ENCODE data around the gene RNU5B-1. TPM values are rescaled to one million over a fixed set of nuclear protein-coding genes. Genes with fewer than 3 reads are reported as not detected.

Gene RNU5B-1
- total RNA-seq, 1 donor from 2014 or later = 47.6 TPM

- H3K4me1 ChIP-seq = peaks cover 6% of the 10 kb centered on the region
- intact Hi-C loops (cut with DNase I) = no loop called here
- no peak overlapping the region for H3K27ac ChIP-seq
- H3K27me3 ChIP-seq (ENCODE audit: low read depth) = no peaks in the 10 kb centered on the region
- no peak for TF ChIP-seq CTCF (IDR thresholded peaks at IDR 0.05)
- H3K4me3 ChIP-seq = no peak overlapping the region
- no peaks in the 10 kb centered on the region for H3K36me3 ChIP-seq
- H3K9me3 ChIP-seq = no peaks in the 10 kb centered on the region
- no peak for ATAC-seq
- DNase-seq = peak; percentile 9
These were observed 5.5 kb downstream of the RNU5B-1 start for GRCh38 chr15:65309882-65310418.

- TF ChIP-seq CTCF (IDR thresholded peaks at IDR 0.05) = no peak
- Histone ChIP-seq H3K4me3 (no peak overlapping the region), H3K27me3 (ENCODE audit: low read depth) (no peaks in the 10 kb centered on the region), H3K4me1 (no peaks in the 10 kb centered on the region), H3K27ac (no peak overlapping the region), H3K36me3 (no peaks in the 10 kb centered on the region), H3K9me3 (no peaks in the 10 kb centered on the region)
- intact Hi-C loops (cut with DNase I) = no loop called here
- ATAC-seq (no peak), DNase-seq (peak; percentile 36)
These were observed 6.1 kb downstream of the RNU5B-1 start for GRCh38 chr15:65310431-65311137.

- DNase-seq (peak; percentile 14), ATAC-seq (no peak)
- no peak for TF ChIP-seq CTCF (IDR thresholded peaks at IDR 0.05)
- H3K27me3 ChIP-seq (ENCODE audit: low read depth) = no peaks in the 10 kb centered on the region
- no peaks in the 10 kb centered on the region for H3K4me1 ChIP-seq
- H3K9me3 ChIP-seq = no peaks in the 10 kb centered on the region
- H3K36me3 ChIP-seq = no peaks in the 10 kb centered on the region
- no peak overlapping the region for H3K4me3 ChIP-seq
- intact Hi-C loops (cut with DNase I) = no loop called here
- no peak overlapping the region for H3K27ac ChIP-seq
These were observed 7.3 kb downstream of the RNU5B-1 start for GRCh38 chr15:65311760-65312159.

- intact Hi-C loops (cut with DNase I) = no loop called here
- TF ChIP-seq CTCF (IDR thresholded peaks at IDR 0.05) = no peak
- H3K36me3 ChIP-seq = no peaks in the 10 kb centered on the region
- H3K27ac ChIP-seq = no peak overlapping the region
- H3K4me3 ChIP-seq = no peak overlapping the region
- no peaks in the 10 kb centered on the region for H3K27me3 ChIP-seq (ENCODE audit: low read depth)
- H3K9me3 ChIP-seq = no peaks in the 10 kb centered on the region
- ATAC-seq (no peak), DNase-seq (peak; percentile 15)
- H3K4me1 ChIP-seq = no peaks in the 10 kb centered on the region
These were observed 8.0 kb downstream of the RNU5B-1 start for GRCh38 chr15:65312400-65312916.

GRCh38 chr15:65318870-65319356 lies 14.4 kb downstream of the RNU5B-1 start:
- DNase-seq = peak; percentile 78
- peak; percentile 96 to 97 for ATAC-seq
- peak; percentile 92 for TF ChIP-seq CTCF (IDR thresholded peaks at IDR 0.05)
- intact Hi-C loops (cut with DNase I) = loop anchor here (5.0 kb wide), 1 partner anchor 58 kb away; the partner anchor contains the start of gene IGDCC3
- Histone ChIP-seq H3K9me3 (no peaks in the 10 kb centered on the region), H3K27ac (no peak overlapping the region), H3K27me3 (ENCODE audit: low read depth) (peaks cover 9% of the 10 kb centered on the region), H3K36me3 (no peaks in the 10 kb centered on the region), H3K4me3 (no peak overlapping the region), H3K4me1 (no peaks in the 10 kb centered on the region)
